HG03520 (cell line): Measurements from ENCODE around the gene ZNF783.
"Not testable (repeated sequence)": the region's sequence is repeated elsewhere in the genome, so short reads cannot be mapped to it uniquely, and the experiment has no call there.

Experiments
- ATAC-seq: cut with Tn5 transposase; IDR thresholded peaks from one replicate; pipeline ENCODE4 v1.9.1; 2021; ENCODE audit warnings: mild to moderate bottlenecking, moderate library complexity; ENCODE audit not compliant: unreplicated experiment

Gene ZNF783

GRCh38 chr7:149325248-149325647 lies 63.3 kb downstream of the ZNF783 start:
- no peak for ATAC-seq

DNA sequence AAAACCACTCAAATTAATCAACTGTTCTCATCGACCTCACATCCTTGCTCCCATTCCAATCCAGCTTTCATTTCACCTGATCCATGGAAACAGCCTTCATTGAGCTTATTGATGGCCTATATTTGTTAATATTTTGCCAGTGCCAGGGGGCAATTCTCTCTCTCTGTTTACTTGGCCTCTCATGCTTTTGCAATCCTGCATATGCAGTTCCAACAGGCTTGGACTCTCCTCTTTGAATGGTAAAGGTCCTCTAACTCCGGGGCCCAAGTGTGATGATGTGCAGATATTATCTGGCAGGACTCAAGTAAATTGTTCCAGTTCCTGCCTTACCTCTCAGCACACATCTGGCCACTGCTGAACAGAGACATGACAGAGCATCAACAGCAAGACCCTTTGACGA lies 67.3 kb downstream of the ZNF783 start:
- ATAC-seq = no peak

- ATAC-seq = no peak
These were observed 67.9 kb downstream of the ZNF783 start for GRCh38 chr7:149329766-149330334.

DNA sequence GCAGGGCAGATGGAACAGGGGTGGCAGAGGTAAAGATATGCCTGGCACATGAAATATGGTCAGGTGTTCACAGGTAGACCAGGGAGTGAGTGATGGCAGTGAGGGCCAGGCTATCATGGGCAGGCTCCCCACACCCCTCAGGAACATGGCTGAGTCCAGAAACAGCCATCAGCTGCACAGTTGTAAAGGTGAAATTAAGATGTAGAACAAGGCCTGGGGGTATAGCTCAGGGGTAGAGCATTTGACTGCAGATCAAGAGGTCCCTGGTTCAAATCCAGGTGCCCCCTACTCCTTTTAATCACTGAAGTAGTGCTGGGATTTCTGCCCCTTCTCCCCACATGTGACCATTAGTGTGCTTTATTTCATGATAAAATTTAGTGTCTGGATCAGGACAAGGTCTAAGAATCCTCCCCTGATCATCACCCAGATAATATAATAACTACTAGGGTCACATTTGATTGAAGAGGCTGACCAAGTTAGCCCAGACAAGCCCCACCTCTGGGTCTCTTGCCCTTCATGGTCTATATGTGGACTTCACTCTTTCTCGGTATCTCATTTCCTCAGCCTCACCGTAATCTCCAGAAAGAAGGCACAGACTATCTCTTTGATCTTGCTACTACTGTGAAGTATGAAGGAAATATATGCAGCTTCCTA lies 69.0 kb downstream of the ZNF783 start:
- no peak for ATAC-seq

DNA sequence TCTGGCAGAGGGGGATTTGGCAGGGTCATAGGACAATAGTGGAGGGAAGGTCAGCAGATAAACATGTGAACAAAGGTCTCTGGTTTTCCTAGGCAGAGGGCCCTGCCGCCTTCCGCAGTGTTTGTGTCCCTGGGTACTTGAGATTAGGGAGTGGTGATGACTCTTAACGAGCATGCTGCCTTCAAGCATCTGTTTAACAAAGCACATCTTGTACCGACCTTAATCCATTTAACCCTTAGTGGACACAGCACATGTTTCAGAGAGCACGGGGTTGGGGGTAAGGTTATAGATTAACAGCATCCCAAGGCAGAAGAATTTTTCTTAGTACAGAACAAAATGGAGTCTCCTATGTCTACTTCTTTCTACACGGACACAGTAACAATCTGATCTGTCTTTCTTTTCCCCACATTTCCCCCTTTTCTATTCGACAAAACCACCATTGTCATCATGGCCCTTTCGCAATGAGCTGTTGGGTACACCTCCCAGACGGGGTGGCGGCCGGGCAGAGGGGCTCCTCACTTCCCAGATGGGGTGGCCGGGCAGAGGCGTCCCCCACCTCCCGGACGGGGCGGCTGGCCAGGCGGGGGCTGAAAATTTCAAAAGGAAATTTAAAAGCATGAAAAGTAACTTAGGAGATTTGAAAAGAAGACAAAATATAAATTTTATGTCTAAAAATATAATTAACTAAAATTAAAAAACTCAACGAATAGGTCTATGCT lies 70.8 kb downstream of the ZNF783 start:
- ATAC-seq = not testable (repeated sequence)

DNA sequence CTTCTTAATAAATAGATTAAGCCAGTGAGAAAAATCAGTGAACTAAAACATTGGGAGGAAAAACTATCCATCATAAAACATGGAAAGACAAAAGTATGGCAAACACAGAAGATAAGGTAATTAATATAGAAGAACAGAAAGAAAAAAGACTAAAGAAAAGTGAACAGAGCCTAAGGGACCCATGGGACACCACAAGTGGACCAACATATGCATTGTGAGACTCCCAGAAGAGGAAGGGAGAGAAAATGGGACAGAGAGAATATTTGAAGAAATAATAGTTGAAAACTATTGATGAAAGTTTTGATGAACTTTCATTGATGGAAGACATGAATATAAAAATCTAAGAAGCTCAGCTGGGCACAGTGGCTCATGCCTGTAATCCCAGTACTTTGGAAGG lies 71.3 kb downstream of the ZNF783 start:
- ATAC-seq = no peak

DNA sequence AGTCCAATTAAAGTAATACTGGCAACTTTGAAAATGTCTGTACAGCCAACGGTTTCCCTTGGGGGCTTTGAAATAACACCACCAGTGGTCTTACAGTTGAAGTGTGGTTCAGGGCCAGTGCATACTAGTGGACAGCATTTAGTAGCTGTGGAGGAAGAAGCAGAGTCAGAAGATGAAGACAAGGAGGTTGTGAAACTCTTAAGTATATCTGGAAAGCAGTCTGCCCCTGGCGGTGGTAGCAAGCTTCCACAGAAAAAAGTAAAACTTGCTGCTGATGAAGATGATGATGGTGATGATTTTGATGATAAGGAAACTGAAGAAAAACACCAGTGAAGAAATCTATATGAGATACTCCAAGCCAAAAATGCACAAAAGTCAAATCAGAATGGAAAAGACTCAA lies 72.2 kb downstream of the ZNF783 start:
- ATAC-seq = no peak
